CD14-positive monocyte (primary cell): ENCODE measurements around the gene SH2D4B. TPM values are rescaled to one million over a fixed set of nuclear protein-coding genes. Genes with fewer than 3 reads are reported as not detected.

Experiments used
- DNase-seq, 3 donors: peaks; one replicate each; pipeline ENCODE4 v3.0.0-alpha.2; 2011 to 2022
- H2AFZ ChIP-seq: 2 replicates; pipeline ENCODE4 v1.6.0; 2012; ENCODE audit warnings: mild to moderate bottlenecking, low read depth, low read length, inconsistent platforms; ENCODE audit not compliant: insufficient read depth, poor library complexity, severe bottlenecking
- H3K27ac ChIP-seq, 2 donors: 1 replicate in 1 of 2; 2 replicates in 1 of 2; pipeline ENCODE4 v1.5.1; 2012 to 2013; ENCODE audit warnings: low read length in 2 of 2, control low read depth in 1 of 2, inconsistent platforms in 1 of 2, low read depth in 1 of 2, mild to moderate bottlenecking in 1 of 2
- H3K27me3 ChIP-seq, 2 donors: one replicate each; pipeline versions ENCODE4 v1.6.0 to v1.6.1; 2011 to 2013; ENCODE audit warnings: low read length in 2 of 2; ENCODE audit not compliant: control insufficient read depth in 2 of 2, insufficient read depth in 2 of 2
- H3K36me3 ChIP-seq, 2 donors: replicated peaks in 1 of 2; 1 replicate in 1 of 2; 2 replicates in 1 of 2; pipeline versions ENCODE4 v1.5.1 to v1.6.1; 2012 to 2013; ENCODE audit warnings: low read length in 2 of 2, control low read depth in 1 of 2, inconsistent platforms in 1 of 2, mild to moderate bottlenecking in 1 of 2; ENCODE audit not compliant: insufficient read depth in 2 of 2, control insufficient read depth in 1 of 2
- H3K4me1 ChIP-seq, 2 donors: 1 replicate in 1 of 2; 2 replicates in 1 of 2; pipeline versions ENCODE4 v1.5.1 to v1.6.1; 2012 to 2013; ENCODE audit warnings: low read length in 2 of 2, control low read depth in 1 of 2, inconsistent platforms in 1 of 2, mild to moderate bottlenecking in 1 of 2, moderate library complexity in 1 of 2; ENCODE audit not compliant: insufficient read depth in 2 of 2, control insufficient read depth in 1 of 2
- H3K4me2 ChIP-seq: replicated peaks from 2 replicates; pipeline ENCODE3; 2012; ENCODE audit warnings: low read length, moderate library complexity, mild to moderate bottlenecking; ENCODE audit not compliant: poor library complexity, severe bottlenecking; ENCODE audit errors: extremely low read depth
- H3K4me3 ChIP-seq, 3 experiments: fragments of 200-600 bp in 1 of 3; sonication (generic) in 1 of 3; replicated peaks in 1 of 3; 1 replicate in 2 of 3; 2 replicates in 1 of 3; pipeline ENCODE4 v1.5.1; 2011 to 2013; ENCODE audit warnings: low read length in 3 of 3, mild to moderate bottlenecking in 3 of 3, control low read depth in 2 of 3, low read depth in 2 of 3, inconsistent platforms in 1 of 3, moderate library complexity in 1 of 3
- H3K79me2 ChIP-seq: 2 replicates; pipeline ENCODE4 v1.6.0; 2012; ENCODE audit warnings: mild to moderate bottlenecking, control low read depth, inconsistent platforms, low read length, moderate library complexity; ENCODE audit not compliant: insufficient read depth
- H3K9ac ChIP-seq: 2 replicates; pipeline ENCODE4 v1.6.0; 2017; ENCODE audit warnings: low read length, mild to moderate bottlenecking; ENCODE audit not compliant: insufficient read depth, poor library complexity, severe bottlenecking
- H3K9me3 ChIP-seq, 2 donors: replicated peaks in 1 of 2; 1 replicate in 1 of 2; 2 replicates in 1 of 2; pipeline versions ENCODE4 v1.5.1 to v1.6.1; 2012 to 2013; ENCODE audit warnings: low read length in 2 of 2, control low read depth in 1 of 2; ENCODE audit not compliant: control insufficient read depth in 1 of 2, insufficient read depth in 1 of 2
- H4K20me1 ChIP-seq: 2 replicates; pipeline ENCODE4 v1.6.0; 2012; ENCODE audit warnings: mild to moderate bottlenecking, low read length, control low read depth, moderate library complexity; ENCODE audit not compliant: insufficient read depth
- H3K27ac Mint-ChIP-seq, 7 donors: one replicate each; pipeline ENCODE4 v1.8.0; 2020; ENCODE audit warnings: mild to moderate bottlenecking in 7 of 7, mixed read lengths in 7 of 7, moderate library complexity in 6 of 7, inconsistent platforms in 2 of 7
- H3K27me3 Mint-ChIP-seq, 3 donors: one replicate each; pipeline ENCODE4 v1.8.0; 2021 to 2022; ENCODE audit warnings: low read depth in 3 of 3, mild to moderate bottlenecking in 3 of 3, mixed read lengths in 3 of 3, moderate library complexity in 3 of 3, inconsistent platforms in 1 of 3
- H3K36me3 Mint-ChIP-seq, 2 donors: one replicate each; pipeline ENCODE4 v1.8.0; 2020; ENCODE audit warnings: mixed read lengths in 2 of 2, inconsistent platforms in 1 of 2, mild to moderate bottlenecking in 1 of 2
- H3K4me1 Mint-ChIP-seq: one replicate; pipeline ENCODE4 v1.8.0; 2020; ENCODE audit warnings: mild to moderate bottlenecking, mixed read lengths
- H3K4me3 Mint-ChIP-seq, 2 donors: one replicate each; pipeline ENCODE4 v1.8.0; 2020; ENCODE audit warnings: mild to moderate bottlenecking in 2 of 2, mixed read lengths in 2 of 2, moderate library complexity in 1 of 2
- H3K9me3 Mint-ChIP-seq, 7 donors: one replicate each; pipeline ENCODE4 v1.8.0; 2020 to 2022; ENCODE audit warnings: mixed read lengths in 7 of 7, mild to moderate bottlenecking in 6 of 7, moderate library complexity in 6 of 7, inconsistent platforms in 2 of 7
- WGBS: methylation state at CpG from one replicate; pipeline ENCODE4 v1.1.5; 2013; ENCODE audit warnings: missing lambda C conversion rate; ENCODE audit not compliant: insufficient coverage; 5-methylcytosine and 5-hydroxymethylcytosine counted together
- intact Hi-C, 2 donors: fragments of 100-400 bp; cut with micrococcal nuclease; formaldehyde crosslinking; loops; one replicate each; pipeline versions ENCODE4 v1.15.0 to v1.15.1; 2023
- polyA plus RNA-seq, 3 donors: library from polyadenylated mRNA; depleted of rRNA in 1 of 3; unstranded in 2 of 3; stranded (reverse) in 1 of 3; fragments of 300-500 nt in 2 of 3; fragments of >200 nt in 1 of 3; fragmentation: Illumina TruSeq in 2 of 3; gene quantifications; 1 replicate in 2 of 3; 2 replicates in 1 of 3; pipeline ENCODE4 v1.2.3, GENCODE V29; 2012 to 2021
- TF ChIP-seq, protein P1 (sequence below): fragments of 200-600 bp; IDR thresholded peaks from one replicate; pipeline ENCODE4 v1.8.0; 2022; ENCODE audit warnings: antibody characterized with exemption, mild to moderate bottlenecking

Gene SH2D4B
- polyA plus RNA-seq, 3 donors = 0.01 TPM; not detected in 2

DNA sequence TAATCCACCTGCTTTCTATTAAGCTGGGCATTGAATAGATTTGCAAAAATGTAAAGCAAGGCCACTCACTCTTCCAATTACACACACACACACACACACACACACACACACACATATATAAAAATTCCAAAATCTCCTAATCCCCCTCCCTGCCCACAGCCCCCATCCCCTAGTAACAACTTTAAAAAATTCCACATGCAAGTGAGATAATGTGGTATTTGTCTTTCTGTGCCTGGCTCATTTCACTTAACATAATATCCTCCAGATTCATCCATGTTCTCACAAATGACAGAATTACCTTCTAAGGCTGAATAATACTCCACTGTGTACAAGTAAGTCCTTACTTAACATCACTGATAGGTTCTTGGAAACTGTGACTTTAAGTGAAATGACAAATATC is 24.2 kb downstream of the SH2D4B start:
- H3K27me3 Mint-ChIP-seq = peaks cover 2 to 14% (median 2%) of the 10 kb centered on the region in 3 donors

DNA sequence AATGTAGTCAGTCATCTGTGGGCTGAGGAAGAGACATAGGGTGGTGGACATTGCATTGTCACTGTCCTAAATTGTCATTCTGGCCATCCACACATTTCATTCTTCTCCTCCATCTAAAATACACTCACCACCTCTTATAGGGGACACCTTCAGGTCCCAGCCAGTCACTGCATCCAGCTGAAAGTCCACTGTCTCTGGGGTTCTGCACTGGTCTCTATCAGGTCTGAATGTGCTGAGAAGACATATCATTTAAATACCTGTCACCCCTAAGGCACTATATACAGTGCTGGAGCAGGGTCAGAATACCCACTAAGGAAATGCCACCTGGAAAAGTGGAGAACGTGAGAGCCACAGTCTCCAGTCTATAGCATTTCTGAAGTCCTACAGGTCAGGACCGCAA is 29.6 kb downstream of the SH2D4B start:
- Histone ChIP-seq H3K9ac (no peak overlapping the region), H3K4me3 (no peak overlapping the region), H3K9me3 (no peaks in the 10 kb centered on the region), H3K27me3 (peaks cover 0 to 3% of the 10 kb centered on the region in 2 donors), H2AFZ (no peak overlapping the region), H4K20me1 (no peaks in the 10 kb centered on the region), H3K36me3 (no peaks in the 10 kb centered on the region), H3K79me2 (no peaks in the 10 kb centered on the region), H3K4me2 (no peak overlapping the region), H3K27ac (no peak overlapping the region), H3K4me1 (no peaks in the 10 kb centered on the region)
- H3K9me3 Mint-ChIP-seq = peaks cover 0 to 2% (median 0%) of the 10 kb centered on the region in 7 donors
- no peaks in the 10 kb centered on the region for H3K4me1 Mint-ChIP-seq
- TF ChIP-seq, protein P1, sequence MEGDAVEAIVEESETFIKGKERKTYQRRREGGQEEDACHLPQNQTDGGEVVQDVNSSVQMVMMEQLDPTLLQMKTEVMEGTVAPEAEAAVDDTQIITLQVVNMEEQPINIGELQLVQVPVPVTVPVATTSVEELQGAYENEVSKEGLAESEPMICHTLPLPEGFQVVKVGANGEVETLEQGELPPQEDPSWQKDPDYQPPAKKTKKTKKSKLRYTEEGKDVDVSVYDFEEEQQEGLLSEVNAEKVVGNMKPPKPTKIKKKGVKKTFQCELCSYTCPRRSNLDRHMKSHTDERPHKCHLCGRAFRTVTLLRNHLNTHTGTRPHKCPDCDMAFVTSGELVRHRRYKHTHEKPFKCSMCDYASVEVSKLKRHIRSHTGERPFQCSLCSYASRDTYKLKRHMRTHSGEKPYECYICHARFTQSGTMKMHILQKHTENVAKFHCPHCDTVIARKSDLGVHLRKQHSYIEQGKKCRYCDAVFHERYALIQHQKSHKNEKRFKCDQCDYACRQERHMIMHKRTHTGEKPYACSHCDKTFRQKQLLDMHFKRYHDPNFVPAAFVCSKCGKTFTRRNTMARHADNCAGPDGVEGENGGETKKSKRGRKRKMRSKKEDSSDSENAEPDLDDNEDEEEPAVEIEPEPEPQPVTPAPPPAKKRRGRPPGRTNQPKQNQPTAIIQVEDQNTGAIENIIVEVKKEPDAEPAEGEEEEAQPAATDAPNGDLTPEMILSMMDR = no peak
- no peaks in the 10 kb centered on the region for H3K36me3 Mint-ChIP-seq
- WGBS = 78% methylated on average over 2 of the region's 2 CpGs
- peaks cover 2 to 17% (median 9%) of the 10 kb centered on the region in 3 donors for H3K27me3 Mint-ChIP-seq
- H3K4me3 Mint-ChIP-seq = no peak overlapping the region
- DNase-seq = no peak
- intact Hi-C loops = no loop called here
- H3K27ac Mint-ChIP-seq = no peak overlapping the region

More for the DNA sequence above, 24.2 kb downstream of the SH2D4B start:
- TF ChIP-seq, protein P1 = no peak
- Mint-ChIP-seq H3K9me3 (peaks cover 0 to 2% (median 0%) of the 10 kb centered on the region in 7 donors), H3K27ac (no peak overlapping the region), H3K36me3 (no peaks in the 10 kb centered on the region), H3K4me1 (no peaks in the 10 kb centered on the region), H3K4me3 (no peak overlapping the region)
- H3K79me2 ChIP-seq = no peaks in the 10 kb centered on the region
- H3K36me3 ChIP-seq = no peaks in the 10 kb centered on the region
- no peak overlapping the region for H3K27ac ChIP-seq
- no peak overlapping the region for H3K4me3 ChIP-seq
- H3K4me2 ChIP-seq = no peak overlapping the region
- no peaks in the 10 kb centered on the region for H4K20me1 ChIP-seq
- peaks cover 0 to 5% of the 10 kb centered on the region in 2 donors for H3K27me3 ChIP-seq
- H3K9me3 ChIP-seq = no peaks in the 10 kb centered on the region
- intact Hi-C loops = no loop called here
- no peaks in the 10 kb centered on the region for H3K4me1 ChIP-seq
- H3K9ac ChIP-seq = no peak overlapping the region
- no peak for DNase-seq
- H2AFZ ChIP-seq = no peak overlapping the region
